B cell (primary cell): Measurements from ENCODE around the gene CFAP20DC. TPM values are rescaled to one million over a fixed set of nuclear protein-coding genes. Genes with fewer than 3 reads are reported as not detected.

ENCODE experiments used
- ATAC-seq: fragments of 200-7000 bp; cut with Tn5 transposase; one replicate; pipeline ENCODE4 v1.10.0; 2021; ENCODE audit warnings: low read depth, mild to moderate bottlenecking, moderate number of reproducible peaks, moderate library complexity
- CTCF ChIA-PET: fragments of 350-600 bp; sonication (Branson Sonifier 250); formaldehyde crosslinking; loops from one replicate; lab custom pipeline; 2021; ENCODE audit warnings: antibody characterized with exemption, inconsistent platforms; lab: Charles Lee
- POLR2A ChIA-PET: fragments of 350-600 bp; sonication (Branson Sonifier 250); formaldehyde crosslinking; loops from one replicate; lab custom pipeline; 2021; ENCODE audit warnings: antibody characterized with exemption; lab: Charles Lee
- DNase-seq: peaks from one replicate; pipeline ENCODE4 v3.0.0; 2013
- H2AFZ ChIP-seq: 2 replicates; pipeline ENCODE4 v1.6.1; 2012; ENCODE audit warnings: mild to moderate bottlenecking, low read depth, low read length; ENCODE audit not compliant: insufficient read depth, poor library complexity, severe bottlenecking
- H3K27ac ChIP-seq, 2 donors: 1 replicate in 1 of 2; 2 replicates in 1 of 2; pipeline ENCODE4 v1.5.1; 2012 to 2013; ENCODE audit warnings: low read length in 2 of 2, mild to moderate bottlenecking in 2 of 2, moderate library complexity in 1 of 2
- H3K27me3 ChIP-seq, 4 experiments: fragments of 200-600 bp in 1 of 4; sonication (generic) in 1 of 4; replicated peaks in 1 of 4; 1 replicate in 2 of 4; 2 replicates in 2 of 4; pipeline versions ENCODE4 v1.6.1 to v1.7.0; 2013 to 2016; ENCODE audit warnings: low read length in 3 of 4, mild to moderate bottlenecking in 2 of 4, mixed read lengths in 1 of 4, moderate library complexity in 1 of 4; ENCODE audit not compliant: insufficient read depth in 4 of 4, control insufficient read depth in 3 of 4; ENCODE audit errors: control extremely low read depth in 1 of 4
- H3K36me3 ChIP-seq, 2 experiments: replicated peaks in 1 of 2; 1 replicate in 1 of 2; 2 replicates in 1 of 2; pipeline versions ENCODE4 v1.6.1 to v1.7.1; 2013; ENCODE audit warnings: low read length in 1 of 2; ENCODE audit not compliant: insufficient read depth in 2 of 2, control insufficient read depth in 1 of 2; ENCODE audit errors: control extremely low read depth in 1 of 2, extremely low read depth in 1 of 2
- H3K4me1 ChIP-seq, 2 donors: fragments of 200-600 bp in 1 of 2; sonication (generic) in 1 of 2; 1 replicate in 1 of 2; 2 replicates in 1 of 2; pipeline versions ENCODE4 v1.5.1 to v1.6.1; 2013 to 2017; ENCODE audit warnings: low read length in 2 of 2; ENCODE audit not compliant: control insufficient read depth in 2 of 2, insufficient read depth in 2 of 2
- H3K4me2 ChIP-seq: replicated peaks from 2 replicates; pipeline ENCODE3; 2012; ENCODE audit warnings: mild to moderate bottlenecking, low read depth, low read length; ENCODE audit not compliant: poor library complexity, severe bottlenecking
- H3K4me3 ChIP-seq, 5 experiments: fragments of 200-600 bp in 1 of 5; sonication (generic) in 1 of 5; 1 replicate in 3 of 5; 2 replicates in 2 of 5; pipeline versions ENCODE4 v1.5.1 to v1.7.0; 2011 to 2016; ENCODE audit warnings: low read length in 4 of 5, mild to moderate bottlenecking in 4 of 5, low read depth in 2 of 5, control low read depth in 1 of 5, moderate library complexity in 1 of 5; ENCODE audit not compliant: insufficient read depth in 1 of 5; ENCODE audit errors: control extremely low read depth in 1 of 5, extremely low read depth in 1 of 5
- H3K79me2 ChIP-seq: fragments of 200-600 bp; sonication (generic); one replicate; pipeline ENCODE4 v1.6.0; 2016; ENCODE audit warnings: low read length; ENCODE audit not compliant: control insufficient read depth, insufficient read depth
- H3K9ac ChIP-seq: fragments of 200-600 bp; sonication (generic); 2 replicates; pipeline ENCODE4 v1.6.1; 2017; ENCODE audit warnings: mild to moderate bottlenecking, low read length, moderate library complexity
- H3K9me3 ChIP-seq, 3 donors: one replicate each; pipeline versions ENCODE4 v1.6.1 to v1.7.1; 2013; ENCODE audit warnings: low read length in 2 of 3; ENCODE audit not compliant: control insufficient read depth in 2 of 3, insufficient read depth in 1 of 3; ENCODE audit errors: control extremely low read depth in 1 of 3
- H4K20me1 ChIP-seq: 2 replicates; pipeline ENCODE4 v1.6.0; 2012; ENCODE audit warnings: mild to moderate bottlenecking, low read length; ENCODE audit not compliant: insufficient read depth, control insufficient read depth, poor library complexity, severe bottlenecking
- H3K27ac Mint-ChIP-seq: one replicate; pipeline ENCODE4 v1.8.0; 2021; ENCODE audit warnings: mixed read lengths
- H3K27me3 Mint-ChIP-seq: one replicate; pipeline ENCODE4 v1.8.0; 2021; ENCODE audit warnings: mixed read lengths
- H3K4me1 Mint-ChIP-seq: one replicate; pipeline ENCODE4 v1.8.0; 2021; ENCODE audit warnings: mixed read lengths
- H3K4me3 Mint-ChIP-seq: one replicate; pipeline ENCODE4 v1.8.0; 2021; ENCODE audit warnings: mixed read lengths
- H3K9me3 Mint-ChIP-seq: one replicate; pipeline ENCODE4 v1.8.0; 2022; ENCODE audit warnings: mixed read lengths; ENCODE audit not compliant: insufficient read depth
- CTCF ChIP-seq: fragments of 200-600 bp; IDR thresholded peaks from one replicate; pipeline ENCODE4 v1.8.0; 2022; ENCODE audit warnings: antibody characterized with exemption, mild to moderate bottlenecking
- EZH2 ChIP-seq: IDR thresholded peaks from 2 replicates; pipeline ENCODE4 v1.6.1; 2012; ENCODE audit warnings: borderline replicate concordance, low read depth, mild to moderate bottlenecking, moderate library complexity, low read length; ENCODE audit not compliant: insufficient read depth, poor library complexity, severe bottlenecking
- WGBS: methylation state at CpG from one replicate; pipeline ENCODE4 v1.1.5; 2013; ENCODE audit warnings: missing lambda C conversion rate; ENCODE audit not compliant: insufficient coverage; 5-methylcytosine and 5-hydroxymethylcytosine counted together
- intact Hi-C: fragments of 100-400 bp; cut with micrococcal nuclease; formaldehyde crosslinking; loops from one replicate; pipeline ENCODE4 v1.10.0; 2022
- polyA plus RNA-seq: library from polyadenylated mRNA; depleted of rRNA; stranded (reverse); fragments of >200 nt; gene quantifications from 2 replicates; pipeline ENCODE4 v1.2.3, GENCODE V29; 2012
- total RNA-seq, 2 donors: library from RNA; stranded (reverse); fragments of 120-200 nt in 1 of 2; gene quantifications; 1 replicate in 1 of 2; 2 replicates in 1 of 2; pipeline versions ENCODE4 v1.2.3 to v1.2.4, GENCODE V29; 2013 to 2022

The CFAP20DC gene
- total and polyA plus RNA-seq, 2 donors (not counting 1 experiment from before 2014, with no cell fraction given): 0.27 to 1.2 TPM

- no peak overlapping the region for H3K4me2 ChIP-seq
- H3K27me3 ChIP-seq: no peaks in the 10 kb centered on the region
- CTCF ChIA-PET: no interaction called here
- H3K4me1 ChIP-seq: no peaks in the 10 kb centered on the region
- DNase-seq: no peak
- no peaks in the 10 kb centered on the region for H4K20me1 ChIP-seq
- 63% methylated on average over 2 of the region's 2 CpGs for WGBS
- intact Hi-C loops: no loop called here
- H3K9me3 ChIP-seq: peaks cover 0 to 1% (median 0%) of the 10 kb centered on the region in 3 donors
- no peak overlapping the region for H3K4me3 Mint-ChIP-seq
- no peak overlapping the region for H2AFZ ChIP-seq
- TF ChIP-seq CTCF (no peak), EZH2 (no peak)
- no peak for ATAC-seq
- no peaks in the 10 kb centered on the region for H3K27me3 Mint-ChIP-seq
- H3K9ac ChIP-seq: no peak overlapping the region
- H3K27ac Mint-ChIP-seq: no peak overlapping the region
- no peaks in the 10 kb centered on the region for H3K4me1 Mint-ChIP-seq
- H3K36me3 ChIP-seq: no peaks in the 10 kb centered on the region
- POLR2A ChIA-PET: no interaction called here
- no peak overlapping the region for H3K4me3 ChIP-seq
- H3K9me3 Mint-ChIP-seq: no peaks in the 10 kb centered on the region
- no peaks in the 10 kb centered on the region for H3K79me2 ChIP-seq
- H3K27ac ChIP-seq: no peak overlapping the region
Observed at GRCh38 chr3:58792921-58793451, 256.8 kb downstream of the CFAP20DC start.

DNA sequence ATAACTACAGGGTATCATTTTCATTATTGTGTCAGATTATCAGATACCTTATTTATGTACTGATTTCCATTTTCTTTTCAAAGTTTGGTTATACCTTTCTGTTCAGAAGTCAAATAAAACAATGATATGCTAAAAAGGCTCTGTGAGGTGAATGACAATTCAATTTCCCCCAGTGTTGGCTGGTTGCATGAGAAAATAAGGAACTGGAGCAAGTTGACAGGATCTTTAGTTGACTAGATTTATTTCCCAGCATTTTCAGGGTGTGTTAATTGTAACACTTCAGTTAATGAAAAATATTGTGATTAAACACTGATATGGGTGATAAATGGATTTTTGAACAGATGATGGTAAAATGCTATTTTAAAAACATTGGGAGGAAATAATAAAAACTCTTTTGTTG is 260.4 kb downstream of the CFAP20DC start:
- Histone ChIP-seq H2AFZ (no peak overlapping the region), H3K27ac (no peak overlapping the region), H3K4me1 (no peaks in the 10 kb centered on the region), H3K4me3 (no peak overlapping the region), H3K27me3 (peaks cover 0 to 4% (median 0%) of the 10 kb centered on the region in 4 experiments), H4K20me1 (no peaks in the 10 kb centered on the region), H3K9ac (no peak overlapping the region), H3K79me2 (no peaks in the 10 kb centered on the region), H3K36me3 (no peaks in the 10 kb centered on the region), H3K4me2 (no peak overlapping the region), H3K9me3 (peaks cover 0 to 1% (median 0%) of the 10 kb centered on the region in 3 donors)
- no peak for TF ChIP-seq EZH2
- TF ChIP-seq CTCF: no peak
- H3K9me3 Mint-ChIP-seq: no peaks in the 10 kb centered on the region
- no peak overlapping the region for H3K4me3 Mint-ChIP-seq
- ChIA-PET CTCF (no interaction called here), POLR2A (no interaction called here)
- no peak for DNase-seq
- no peak for ATAC-seq
- no peak overlapping the region for H3K27ac Mint-ChIP-seq
- no peaks in the 10 kb centered on the region for H3K4me1 Mint-ChIP-seq
- H3K27me3 Mint-ChIP-seq: no peaks in the 10 kb centered on the region
- intact Hi-C loops: no loop called here
